B cell (primary cell): ENCODE measurements around the gene UACA.

Experiments used
- EZH2 ChIP-seq: IDR thresholded peaks from 2 replicates; pipeline ENCODE4 v1.6.1; 2012; ENCODE audit warnings: borderline replicate concordance, low read depth, mild to moderate bottlenecking, moderate library complexity, low read length; ENCODE audit not compliant: insufficient read depth, poor library complexity, severe bottlenecking
- TF ChIP-seq, protein P1 (sequence below): fragments of 200-600 bp; IDR thresholded peaks from one replicate; pipeline ENCODE4 v1.8.0; 2022; ENCODE audit warnings: antibody characterized with exemption, mild to moderate bottlenecking

DNA sequence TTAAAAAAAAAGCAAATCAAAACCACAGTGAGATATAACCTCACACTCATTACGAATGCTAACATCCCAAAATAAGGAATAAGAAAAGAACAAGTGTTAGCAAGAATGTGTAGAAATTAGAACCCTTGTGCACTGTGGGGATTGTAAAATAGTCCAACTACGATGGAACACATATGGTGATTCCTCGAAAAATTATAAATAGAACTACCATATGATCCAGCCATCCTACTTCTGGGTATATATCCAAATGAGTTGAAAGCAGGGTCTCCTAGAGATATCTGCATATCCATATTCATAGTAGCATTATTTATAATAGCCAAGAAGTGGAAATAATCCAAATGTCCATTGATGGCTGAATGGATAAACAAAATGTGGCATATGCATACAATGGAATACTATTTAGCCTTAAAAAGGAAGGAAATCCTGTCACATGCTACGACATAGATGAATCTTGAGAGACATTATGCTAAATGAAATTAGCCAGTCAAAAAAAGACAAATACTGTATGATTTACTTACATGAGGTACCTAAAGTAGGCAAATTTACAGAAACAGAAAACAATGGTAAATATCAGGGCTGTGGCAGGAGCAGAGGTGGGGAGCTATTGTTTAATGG lies 55.6 kb downstream of the UACA start:
- TF ChIP-seq, protein P1, sequence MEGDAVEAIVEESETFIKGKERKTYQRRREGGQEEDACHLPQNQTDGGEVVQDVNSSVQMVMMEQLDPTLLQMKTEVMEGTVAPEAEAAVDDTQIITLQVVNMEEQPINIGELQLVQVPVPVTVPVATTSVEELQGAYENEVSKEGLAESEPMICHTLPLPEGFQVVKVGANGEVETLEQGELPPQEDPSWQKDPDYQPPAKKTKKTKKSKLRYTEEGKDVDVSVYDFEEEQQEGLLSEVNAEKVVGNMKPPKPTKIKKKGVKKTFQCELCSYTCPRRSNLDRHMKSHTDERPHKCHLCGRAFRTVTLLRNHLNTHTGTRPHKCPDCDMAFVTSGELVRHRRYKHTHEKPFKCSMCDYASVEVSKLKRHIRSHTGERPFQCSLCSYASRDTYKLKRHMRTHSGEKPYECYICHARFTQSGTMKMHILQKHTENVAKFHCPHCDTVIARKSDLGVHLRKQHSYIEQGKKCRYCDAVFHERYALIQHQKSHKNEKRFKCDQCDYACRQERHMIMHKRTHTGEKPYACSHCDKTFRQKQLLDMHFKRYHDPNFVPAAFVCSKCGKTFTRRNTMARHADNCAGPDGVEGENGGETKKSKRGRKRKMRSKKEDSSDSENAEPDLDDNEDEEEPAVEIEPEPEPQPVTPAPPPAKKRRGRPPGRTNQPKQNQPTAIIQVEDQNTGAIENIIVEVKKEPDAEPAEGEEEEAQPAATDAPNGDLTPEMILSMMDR, result no peak
- no peak for TF ChIP-seq EZH2
